GM19397 (cell line): ENCODE data around the gene ERP27.

ENCODE experiments used
- ATAC-seq: cut with Tn5 transposase; IDR thresholded peaks from one replicate; pipeline ENCODE4 v1.9.1; 2021; ENCODE audit warnings: mild to moderate bottlenecking, moderate library complexity; ENCODE audit not compliant: unreplicated experiment

The ERP27 gene

DNA sequence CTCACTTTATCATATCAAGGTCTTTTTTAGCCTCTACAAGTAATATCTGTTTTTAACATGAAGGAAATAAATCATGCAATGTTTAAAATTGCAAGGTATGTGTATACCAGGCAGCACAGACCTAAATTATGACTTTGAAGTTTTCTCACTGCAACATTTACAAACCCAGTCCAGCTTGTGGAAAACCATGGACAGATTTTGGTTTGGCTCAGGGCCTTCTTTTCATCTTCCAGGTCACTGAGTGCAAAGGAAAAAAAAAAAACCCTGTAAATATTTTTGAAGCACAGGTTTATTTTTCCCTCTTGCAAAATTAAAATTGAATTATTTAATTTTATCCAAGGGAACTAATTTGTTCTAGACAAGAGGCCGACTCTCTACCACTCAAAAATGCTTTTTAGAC lies 66.5 kb downstream of the ERP27 start:
- no peak for ATAC-seq

DNA sequence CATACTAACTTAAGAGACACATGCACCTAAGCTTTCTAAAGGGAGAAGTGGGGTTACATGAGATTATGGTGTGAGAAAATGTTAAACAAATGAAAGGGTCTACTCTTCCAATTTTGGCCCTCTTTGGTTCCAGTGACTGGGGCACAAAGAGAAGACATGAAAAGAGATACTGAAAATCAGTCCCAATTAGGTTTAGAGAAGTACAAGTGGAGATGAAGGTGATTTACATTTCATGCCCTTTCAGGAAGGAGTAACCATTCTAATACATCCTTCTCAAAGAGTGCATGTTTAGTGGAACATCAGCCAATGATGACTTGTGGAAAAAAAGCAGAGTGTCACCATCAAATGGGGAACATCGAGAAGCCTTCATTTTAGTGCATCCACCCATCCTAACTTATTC lies 67.1 kb downstream of the ERP27 start:
- no peak for ATAC-seq

DNA sequence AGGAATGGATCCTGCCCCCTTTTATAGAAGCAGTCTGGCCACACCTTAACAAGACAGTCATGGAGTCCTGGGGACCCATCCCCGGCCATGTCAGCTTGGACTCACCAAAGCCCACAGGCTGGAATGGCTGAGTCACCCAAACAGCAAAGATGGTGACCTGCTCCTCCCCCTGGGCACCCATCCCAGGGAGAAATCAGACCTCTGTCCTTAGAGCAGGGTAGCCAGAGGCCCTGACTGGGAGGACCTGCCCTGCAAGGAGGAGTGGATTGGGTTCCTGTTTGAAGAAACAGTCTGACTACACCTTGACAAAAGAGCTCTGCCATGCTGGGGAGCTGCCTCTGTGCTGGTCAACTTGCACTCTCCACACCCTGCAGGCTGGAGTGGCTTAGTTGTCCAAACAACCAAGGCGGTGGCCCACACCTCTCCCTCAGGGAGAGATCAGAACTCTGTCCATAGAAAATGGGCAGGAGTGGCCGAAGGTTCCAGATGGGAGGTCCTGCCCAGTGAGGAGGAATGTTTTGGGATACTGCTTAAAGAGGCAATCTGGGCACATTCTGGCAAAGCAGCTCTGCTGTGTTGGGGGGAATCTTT lies 69.3 kb downstream of the ERP27 start:
- ATAC-seq, result no peak
